ENCODE data around the gene SIM2.

The SIM2 gene

GRCh38 chr21:36717976-36718375 lies 19.1 kb downstream of the SIM2 start:
- no peak for DNase-seq

GRCh38 chr21:36718951-36719501 lies 20.1 kb downstream of the SIM2 start:
- DNase-seq, result no peak

GRCh38 chr21:36719614-36720013 lies 20.7 kb downstream of the SIM2 start:
- no peak for DNase-seq

- no peak for DNase-seq
Observed at GRCh38 chr21:36721817-36722216, 22.9 kb downstream of the SIM2 start.

GRCh38 chr21:36722370-36723368 lies 23.8 kb downstream of the SIM2 start:
- no peak for DNase-seq

- DNase-seq, result no peak
Observed at GRCh38 chr21:36723371-36723881, 24.5 kb downstream of the SIM2 start.

GRCh38 chr21:36724660-36725059 lies 25.7 kb downstream of the SIM2 start:
- DNase-seq, result no peak

GRCh38 chr21:36725793-36726386 lies 27.0 kb downstream of the SIM2 start:
- no peak for DNase-seq

GRCh38 chr21:36727866-36728265 lies 29.0 kb downstream of the SIM2 start:
- no peak for DNase-seq

- no peak for DNase-seq
Observed at GRCh38 chr21:36728371-36729111, 29.6 kb downstream of the SIM2 start.

- DNase-seq, result no peak
Observed at GRCh38 chr21:36729310-36729970, 30.5 kb downstream of the SIM2 start.

- DNase-seq, result no peak
Observed at GRCh38 chr21:36730291-36731281, 31.7 kb downstream of the SIM2 start.

- no peak for DNase-seq
Observed at GRCh38 chr21:36732217-36732616, 33.3 kb downstream of the SIM2 start.

GRCh38 chr21:36732761-36733160 lies 33.8 kb downstream of the SIM2 start:
- no peak for DNase-seq

- no peak for DNase-seq
Observed at GRCh38 chr21:36733857-36734256, 34.9 kb downstream of the SIM2 start.

GRCh38 chr21:36734367-36735200 lies 35.7 kb downstream of the SIM2 start:
- DNase-seq, result no peak

GRCh38 chr21:36735201-36735515 lies 36.2 kb downstream of the SIM2 start:
- no peak for DNase-seq

- no peak for DNase-seq
Observed at GRCh38 chr21:36735724-36736320, 36.9 kb downstream of the SIM2 start.

- no peak for DNase-seq
Observed at GRCh38 chr21:36738489-36739126, 39.7 kb downstream of the SIM2 start.

Data from NCI-H1048 (cell line).